G401.6 (cell line): ENCODE data around the gene PRODH.
"Not testable (repeated sequence)": the region's sequence is repeated elsewhere in the genome, so short reads cannot be mapped to it uniquely, and the experiment has no call there.

ENCODE experiments used
- FAIRE-seq: peaks from 2 replicates; lab custom pipeline; 2012; peaks lifted over from hg19 to GRCh38; lab: Jason Lieb, UNC

Gene PRODH

GRCh38 chr22:18968011-18968749, 32.1 kb upstream of the PRODH start:
- no peak for FAIRE-seq

- FAIRE-seq, result not testable (repeated sequence)
Observed at GRCh38 chr22:18967391-18968010, 31.4 kb upstream of the PRODH start.

DNA sequence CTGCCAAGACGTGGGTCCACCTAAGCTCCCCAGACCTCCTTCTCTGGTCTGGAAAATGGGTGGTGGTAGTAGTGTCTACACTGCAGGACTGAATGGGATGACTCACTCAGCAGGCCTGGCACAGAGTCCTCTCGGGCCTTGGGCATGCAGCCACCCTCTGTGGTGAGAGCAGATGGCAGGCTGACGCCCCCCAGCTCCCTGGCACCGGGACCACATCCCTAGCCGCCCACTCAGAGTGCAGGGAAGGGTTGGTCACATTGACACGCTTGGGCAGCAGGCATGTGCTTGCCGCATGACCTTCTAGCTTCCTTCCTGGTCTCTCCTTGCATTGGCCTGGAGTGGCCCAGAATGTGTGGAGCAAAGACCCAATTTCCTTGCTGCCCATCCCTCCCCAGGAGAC, 30.7 kb upstream of the PRODH start:
- FAIRE-seq, result no peak

- FAIRE-seq, result no peak
Observed at GRCh38 chr22:18965526-18966421, 29.7 kb upstream of the PRODH start.

DNA sequence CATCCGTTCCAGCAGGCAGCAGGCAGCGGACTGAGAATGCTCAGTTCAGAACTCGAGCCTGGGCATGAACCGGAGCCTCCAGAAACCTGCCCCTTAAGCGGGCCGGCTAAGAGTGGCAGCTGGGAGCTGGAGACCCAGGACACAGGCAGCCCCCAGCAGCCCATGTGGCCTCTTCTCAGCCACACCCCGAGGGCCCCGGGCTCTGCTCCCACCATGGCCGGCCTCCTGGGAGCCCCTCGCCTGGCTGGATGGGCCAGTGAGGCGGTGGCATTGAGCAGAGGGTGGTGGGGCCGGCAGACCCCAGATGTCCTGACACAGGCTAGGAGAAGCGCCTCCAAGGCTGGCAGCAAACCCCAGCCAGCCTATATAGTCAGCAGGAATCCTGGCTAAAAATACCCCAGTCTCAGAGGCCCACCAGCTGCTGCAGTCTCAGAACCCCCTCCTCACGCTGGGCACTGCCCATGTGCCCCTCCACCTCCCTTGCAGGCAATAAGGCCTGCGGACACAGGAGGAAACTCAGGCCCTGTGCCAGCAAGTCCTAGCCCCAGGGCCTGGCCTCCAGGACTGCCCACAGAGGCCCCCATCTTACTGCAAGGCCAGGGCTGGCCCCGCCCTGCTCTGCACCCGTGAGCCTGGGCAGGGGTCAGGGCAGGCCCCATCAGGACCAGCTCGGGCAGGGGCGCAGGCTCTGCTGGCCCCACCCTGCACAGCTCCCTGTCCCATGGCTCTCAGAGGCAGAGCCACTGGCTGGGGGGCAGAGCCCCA, 28.6 kb upstream of the PRODH start:
- not testable (repeated sequence) for FAIRE-seq

- FAIRE-seq, result not testable (repeated sequence)
Observed at GRCh38 chr22:18964051-18964450, 28.0 kb upstream of the PRODH start.

DNA sequence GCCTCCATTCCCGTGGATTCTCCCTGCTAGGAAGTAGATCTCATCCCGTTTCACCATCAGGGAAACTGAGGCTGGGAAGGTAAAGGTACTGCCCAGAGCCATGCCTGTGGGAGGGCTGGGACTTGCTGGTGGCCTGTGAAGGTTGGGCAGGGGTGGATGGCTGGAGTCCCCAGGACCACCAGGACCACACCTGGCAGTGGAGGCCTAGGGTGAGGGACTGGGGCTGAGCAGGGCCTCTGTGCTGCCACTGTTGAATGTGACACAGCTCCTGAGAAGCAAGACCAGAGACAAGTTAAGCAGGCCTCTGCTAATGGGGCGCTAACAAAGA, 26.2 kb upstream of the PRODH start:
- FAIRE-seq, result no peak

DNA sequence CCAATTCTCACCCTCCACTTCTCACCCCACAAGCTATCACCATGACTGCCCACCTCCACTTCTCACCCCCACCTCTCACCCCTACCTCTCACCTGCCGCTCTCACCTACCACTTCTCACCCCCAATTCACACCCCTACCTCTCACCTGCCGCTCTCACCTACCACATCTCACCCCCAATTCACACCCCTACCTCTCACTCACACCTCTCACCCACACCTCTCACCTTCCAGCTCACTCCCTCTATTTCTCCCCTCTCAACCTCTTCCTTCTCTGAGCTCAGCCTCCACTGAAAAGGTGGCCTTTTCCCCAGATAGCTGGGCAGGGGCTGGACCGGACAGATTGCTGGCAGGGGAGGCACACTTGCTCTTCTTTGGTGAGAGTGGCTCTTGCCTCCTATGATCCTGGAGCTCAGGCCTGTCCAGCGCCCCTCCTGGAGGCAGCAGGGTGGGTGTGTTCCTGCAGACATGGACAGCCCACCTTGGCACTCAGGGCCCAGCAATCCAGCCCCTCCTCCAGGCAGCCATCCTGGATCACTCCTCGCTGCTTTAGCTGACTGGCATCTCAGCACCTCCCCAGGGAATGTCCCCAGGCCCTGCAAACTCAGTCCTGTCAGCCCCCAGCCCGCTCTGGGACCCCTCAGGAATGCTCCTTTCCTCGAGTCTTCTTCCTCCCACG, 25.7 kb upstream of the PRODH start:
- FAIRE-seq, result not testable (repeated sequence)

- not testable (repeated sequence) for FAIRE-seq
Observed at GRCh38 chr22:18961201-18961600, 25.1 kb upstream of the PRODH start.

- not testable (repeated sequence) for FAIRE-seq
Observed at GRCh38 chr22:18960166-18960820, 24.2 kb upstream of the PRODH start.

- not testable (repeated sequence) for FAIRE-seq
Observed at GRCh38 chr22:18959741-18960140, 23.6 kb upstream of the PRODH start.

- FAIRE-seq, result not testable (repeated sequence)
Observed at GRCh38 chr22:18959266-18959665, 23.2 kb upstream of the PRODH start.

DNA sequence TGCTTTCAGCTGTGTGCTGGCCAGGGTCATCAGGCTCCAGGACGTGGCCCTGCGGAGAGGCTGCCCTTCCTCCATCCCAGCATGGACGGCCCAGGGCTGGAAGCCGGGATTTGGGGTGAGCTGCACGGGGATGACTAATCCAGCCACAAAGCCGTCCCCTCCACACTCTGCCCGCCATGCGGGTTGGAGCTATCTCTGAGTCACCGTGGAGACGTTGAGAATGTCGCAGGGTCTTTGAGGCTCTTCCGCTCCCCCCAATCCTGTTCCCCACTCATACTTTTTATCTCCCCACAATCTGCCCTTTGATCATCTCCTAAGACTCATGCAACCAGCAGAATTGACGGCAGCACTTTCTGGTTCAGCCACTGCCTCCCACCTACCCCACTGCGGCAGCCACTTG, 22.6 kb upstream of the PRODH start:
- not testable (repeated sequence) for FAIRE-seq

DNA sequence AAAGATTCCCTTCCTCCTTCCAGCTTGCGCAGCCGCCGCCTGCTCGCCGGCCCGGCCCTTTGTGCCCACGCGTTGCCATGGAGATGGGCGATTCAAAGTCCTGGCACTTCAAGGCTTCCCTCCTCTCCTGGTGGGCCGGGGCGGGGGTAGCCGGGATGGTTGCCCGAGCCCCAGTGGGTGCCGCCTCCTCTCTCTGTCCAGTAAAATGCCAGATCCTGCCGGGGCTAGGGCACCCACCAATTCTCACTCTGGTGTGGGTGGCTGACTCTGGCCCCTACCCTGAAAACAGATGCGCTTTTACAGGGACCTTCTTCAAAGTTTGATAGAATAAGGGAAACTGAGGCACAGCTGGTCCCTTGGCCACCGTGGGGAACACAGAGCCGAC, 22.2 kb upstream of the PRODH start:
- not testable (repeated sequence) for FAIRE-seq

DNA sequence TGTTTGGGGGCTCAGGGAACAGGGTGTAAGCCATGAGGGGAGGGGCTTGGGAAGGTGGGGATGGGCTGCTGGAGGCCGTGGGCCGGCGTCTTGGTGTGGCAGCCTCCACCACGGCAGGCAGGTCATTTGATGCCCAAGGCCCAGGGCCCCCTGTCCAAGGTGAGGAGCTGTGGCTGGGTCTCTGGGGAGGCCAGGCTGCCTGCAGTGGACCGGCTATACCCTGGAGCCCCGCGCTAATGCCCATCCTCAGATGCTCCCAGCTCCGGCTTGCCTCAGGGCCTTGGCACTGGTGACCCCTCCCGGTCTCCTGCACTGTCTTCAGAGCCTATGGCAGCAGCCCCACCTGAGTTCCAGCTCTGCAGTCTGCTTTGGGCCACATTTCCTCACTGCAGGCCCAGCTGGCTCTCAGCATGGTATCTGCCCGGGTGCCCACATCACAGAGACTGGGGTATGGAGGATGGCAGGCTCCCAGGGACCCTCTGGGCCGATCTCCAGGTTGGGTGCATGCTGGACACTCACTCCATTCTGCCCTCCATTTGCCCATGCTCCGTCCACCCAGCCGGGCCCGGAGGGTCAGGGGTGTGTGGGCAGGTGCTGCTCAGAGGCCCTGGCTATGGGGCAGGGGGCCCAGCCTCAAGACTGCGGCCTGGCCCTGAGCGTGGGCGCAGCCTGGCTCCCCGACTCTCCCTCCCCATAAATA, 21.7 kb upstream of the PRODH start:
- not testable (repeated sequence) for FAIRE-seq

- not testable (repeated sequence) for FAIRE-seq
Observed at GRCh38 chr22:18956956-18957355, 20.9 kb upstream of the PRODH start.

- FAIRE-seq, result not testable (repeated sequence)
Observed at GRCh38 chr22:18956121-18956895, 20.2 kb upstream of the PRODH start.

GRCh38 chr22:18955696-18956095, 19.6 kb upstream of the PRODH start:
- no peak for FAIRE-seq

DNA sequence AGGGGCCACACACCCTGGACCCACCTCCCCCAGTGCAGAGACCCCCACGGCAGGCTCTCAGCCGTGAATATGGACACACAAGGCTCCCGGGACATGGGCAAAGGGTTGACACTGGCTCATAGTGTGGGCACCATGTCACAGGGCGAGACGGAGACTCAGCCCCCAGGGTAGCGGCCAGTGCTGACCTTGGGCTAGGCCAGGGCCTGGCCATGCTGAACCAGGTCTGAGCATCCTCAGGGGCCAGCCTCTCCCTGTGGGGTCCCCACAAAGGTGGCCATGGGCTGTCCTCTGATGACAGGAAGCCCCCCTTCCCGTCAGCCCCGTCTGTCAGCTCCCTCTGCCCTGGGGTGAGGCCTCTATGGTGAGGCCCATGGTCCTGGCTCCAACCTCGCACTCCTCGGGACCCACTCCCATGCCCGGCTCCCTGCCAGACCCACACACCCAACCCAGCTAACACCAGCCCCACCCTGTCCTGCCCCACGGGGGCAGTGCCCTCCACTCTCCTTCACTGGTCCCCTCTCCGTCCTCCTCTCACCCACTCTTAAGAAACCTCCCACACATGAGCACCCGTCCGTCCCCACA, 19.0 kb upstream of the PRODH start:
- no peak for FAIRE-seq
